HG03175 (cell line): ENCODE results near the gene CACFD1.

ENCODE experiments used
- ATAC-seq: cut with Tn5 transposase; IDR thresholded peaks from one replicate; pipeline ENCODE4 v1.9.1; 2021; ENCODE audit warnings: mild to moderate bottlenecking, moderate library complexity; ENCODE audit not compliant: unreplicated experiment

Gene CACFD1

GRCh38 chr9:133478851-133479711, 19.3 kb downstream of the CACFD1 start, which contains the start of gene SLC2A6:
SLC2A6 (minus strand) TSS chr9:133479099; CDS start chr9:133479059, 40 bp downstream.
- ATAC-seq, result peak; percentile 89

- no peak for ATAC-seq
Measured at GRCh38 chr9:133483611-133484010, 23.8 kb downstream of the CACFD1 start.

- no peak for ATAC-seq
Measured at GRCh38 chr9:133484671-133485437, 25.1 kb downstream of the CACFD1 start.

GRCh38 chr9:133485531-133486260, 25.9 kb downstream of the CACFD1 start:
- ATAC-seq, result peak; percentile 30

GRCh38 chr9:133487331-133487725, 27.6 kb downstream of the CACFD1 start:
- no peak for ATAC-seq

- ATAC-seq, result no peak
Measured at GRCh38 chr9:133488686-133489252, 29.0 kb downstream of the CACFD1 start.

GRCh38 chr9:133489253-133490190, 29.7 kb downstream of the CACFD1 start:
- no peak for ATAC-seq

- ATAC-seq, result no peak
Measured at GRCh38 chr9:133490201-133490681, 30.5 kb downstream of the CACFD1 start.

- no peak for ATAC-seq
Measured at GRCh38 chr9:133490865-133491655, 31.3 kb downstream of the CACFD1 start.

- ATAC-seq, result no peak
Measured at GRCh38 chr9:133491656-133491925, 31.8 kb downstream of the CACFD1 start.

GRCh38 chr9:133492061-133493021, 32.6 kb downstream of the CACFD1 start:
- no peak for ATAC-seq

- no peak for ATAC-seq
Measured at GRCh38 chr9:133493428-133493827, 33.6 kb downstream of the CACFD1 start.

GRCh38 chr9:133493845-133494540, 34.2 kb downstream of the CACFD1 start:
- no peak for ATAC-seq

GRCh38 chr9:133494636-133495326, 35.0 kb downstream of the CACFD1 start:
- no peak for ATAC-seq

GRCh38 chr9:133495327-133496293, 35.8 kb downstream of the CACFD1 start:
- ATAC-seq, result no peak
